WERI-Rb-1 (cell line): Measurements from ENCODE around the gene STOML2.

ENCODE experiments used
- DNase-seq: peaks from one replicate; pipeline ENCODE4 v3.0.0-alpha.2; 2020
- H3K27ac ChIP-seq: fragments of 250-450 bp; sonication (Bioruptor Pico); 2 replicates; pipeline ENCODE4 v1.5.1; 2020; ENCODE audit warnings: mild to moderate bottlenecking, moderate library complexity
- H3K27me3 ChIP-seq: fragments of 250-450 bp; sonication (Bioruptor Pico); 2 replicates; pipeline ENCODE4 v1.5.1; 2021; ENCODE audit warnings: mild to moderate bottlenecking, low read depth, moderate library complexity; ENCODE audit not compliant: insufficient read depth, severe bottlenecking
- H3K36me3 ChIP-seq: fragments of 250-450 bp; sonication (Bioruptor Pico); 2 replicates; pipeline ENCODE4 v1.5.1; 2020; ENCODE audit warnings: mild to moderate bottlenecking, moderate library complexity
- H3K4me3 ChIP-seq: 2 replicates; pipeline ENCODE4 v1.5.1; 2011; ENCODE audit warnings: low read depth, mild to moderate bottlenecking, control low read depth, low read length
- H3K9me3 ChIP-seq: fragments of 250-450 bp; sonication (Bioruptor Pico); 2 replicates; pipeline ENCODE4 v1.5.1; 2021; ENCODE audit warnings: mild to moderate bottlenecking, moderate library complexity; ENCODE audit not compliant: severe bottlenecking
- TF ChIP-seq, protein P1 (sequence below): IDR thresholded peaks from 2 replicates; pipeline ENCODE4 v1.5.1; 2011; ENCODE audit warnings: low read depth, mild to moderate bottlenecking, control low read depth, inconsistent platforms, low read length

Gene STOML2

DNA sequence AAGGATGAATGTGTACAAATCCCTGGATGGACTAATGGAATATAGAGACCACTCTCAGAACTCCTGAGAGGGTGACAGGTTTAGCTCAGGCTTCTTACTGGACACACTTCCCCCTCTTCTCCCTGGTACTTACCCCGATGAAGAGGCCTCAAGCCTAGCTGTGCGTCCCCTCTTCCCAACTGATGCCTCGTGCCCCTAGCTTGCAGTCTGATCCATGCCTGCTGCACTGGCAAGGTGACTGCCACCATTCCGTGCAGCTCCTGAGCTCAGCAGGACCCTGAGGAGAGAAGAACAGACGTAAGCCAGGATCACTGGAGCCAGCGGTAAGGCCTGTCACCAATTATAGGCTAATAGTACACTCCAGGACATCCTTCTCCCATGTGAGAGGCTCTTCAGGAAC lies 5.5 kb upstream of the STOML2 start:
- Histone ChIP-seq H3K36me3 (0 out of 2 replicates have a peak, but pooled peaks cover 4% of the 10 kb centered on the region), H3K9me3 (no peaks in the 10 kb centered on the region), H3K27me3 (no peaks in the 10 kb centered on the region), H3K4me3 (no peak overlapping the region), H3K27ac (no peak overlapping the region)
- TF ChIP-seq, protein P1, sequence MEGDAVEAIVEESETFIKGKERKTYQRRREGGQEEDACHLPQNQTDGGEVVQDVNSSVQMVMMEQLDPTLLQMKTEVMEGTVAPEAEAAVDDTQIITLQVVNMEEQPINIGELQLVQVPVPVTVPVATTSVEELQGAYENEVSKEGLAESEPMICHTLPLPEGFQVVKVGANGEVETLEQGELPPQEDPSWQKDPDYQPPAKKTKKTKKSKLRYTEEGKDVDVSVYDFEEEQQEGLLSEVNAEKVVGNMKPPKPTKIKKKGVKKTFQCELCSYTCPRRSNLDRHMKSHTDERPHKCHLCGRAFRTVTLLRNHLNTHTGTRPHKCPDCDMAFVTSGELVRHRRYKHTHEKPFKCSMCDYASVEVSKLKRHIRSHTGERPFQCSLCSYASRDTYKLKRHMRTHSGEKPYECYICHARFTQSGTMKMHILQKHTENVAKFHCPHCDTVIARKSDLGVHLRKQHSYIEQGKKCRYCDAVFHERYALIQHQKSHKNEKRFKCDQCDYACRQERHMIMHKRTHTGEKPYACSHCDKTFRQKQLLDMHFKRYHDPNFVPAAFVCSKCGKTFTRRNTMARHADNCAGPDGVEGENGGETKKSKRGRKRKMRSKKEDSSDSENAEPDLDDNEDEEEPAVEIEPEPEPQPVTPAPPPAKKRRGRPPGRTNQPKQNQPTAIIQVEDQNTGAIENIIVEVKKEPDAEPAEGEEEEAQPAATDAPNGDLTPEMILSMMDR, result no peak
- DNase-seq, result no peak

GRCh38 chr9:35107297-35108290 lies 4.7 kb upstream of the STOML2 start:
- Histone ChIP-seq H3K36me3 (0 out of 2 replicates have a peak, but pooled peaks cover 4% of the 10 kb centered on the region), H3K27me3 (no peaks in the 10 kb centered on the region), H3K27ac (no peak overlapping the region), H3K4me3 (no peak overlapping the region), H3K9me3 (no peaks in the 10 kb centered on the region)
- TF ChIP-seq, protein P1, result no peak
- no peak for DNase-seq

- TF ChIP-seq, protein P1, result no peak
- no peaks in the 10 kb centered on the region for H3K9me3 ChIP-seq
- H3K27ac ChIP-seq, result no peak overlapping the region
- no peak for DNase-seq
- H3K4me3 ChIP-seq, result no peak overlapping the region
- no peaks in the 10 kb centered on the region for H3K27me3 ChIP-seq
- peaks cover 8% of the 10 kb centered on the region for H3K36me3 ChIP-seq
Observed at GRCh38 chr9:35106343-35106730, 3.4 kb upstream of the STOML2 start.

- Histone ChIP-seq H3K9me3 (no peaks in the 10 kb centered on the region), H3K36me3 (peaks cover 14% of the 10 kb centered on the region), H3K4me3 (no peak overlapping the region), H3K27me3 (no peaks in the 10 kb centered on the region), H3K27ac (no peak overlapping the region)
- TF ChIP-seq, protein P1, result no peak
- DNase-seq, result no peak
Observed at GRCh38 chr9:35105571-35106342, 2.8 kb upstream of the STOML2 start.

DNA sequence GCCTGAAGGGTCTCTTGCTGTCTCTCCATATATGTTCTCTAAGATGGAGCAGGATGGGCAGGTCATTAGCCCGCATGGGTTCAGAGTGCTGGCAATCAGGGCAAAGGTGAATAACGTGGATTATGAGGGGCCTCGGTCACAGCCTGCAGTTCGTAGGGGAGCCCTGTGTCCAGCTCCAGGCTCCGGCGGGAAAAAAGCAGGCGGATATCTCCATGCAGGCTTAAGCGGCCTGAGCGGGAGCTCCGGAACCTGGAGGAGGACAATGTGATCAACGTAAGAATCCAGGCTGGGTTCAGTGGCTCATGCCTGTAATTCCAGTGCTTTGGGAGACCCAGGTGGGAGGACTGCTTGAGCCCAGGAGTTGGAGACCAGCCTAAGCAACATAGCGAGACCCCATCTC lies 2.2 kb upstream of the STOML2 start:
- H3K27ac ChIP-seq, result no peak overlapping the region
- H3K4me3 ChIP-seq, result no peak overlapping the region
- H3K9me3 ChIP-seq, result no peaks in the 10 kb centered on the region
- no peak for DNase-seq
- no peaks in the 10 kb centered on the region for H3K27me3 ChIP-seq
- TF ChIP-seq, protein P1, result no peak
- H3K36me3 ChIP-seq, result peaks cover 21% of the 10 kb centered on the region
